Gastrocnemius medialis (tissue), 4 donors: ENCODE measurements around the gene FYTTD1. TPM values are rescaled to one million over a fixed set of nuclear protein-coding genes. Genes with fewer than 3 reads are reported as not detected.
A peak's percentile ranks its signal among the peaks of the same experiment; 100 is the strongest.

Source experiments
- ATAC-seq, 2 donors: fragments of 150-250 bp; one replicate each; pipeline ENCODE4 v1.9.1; 2016
- DNase-seq, 2 donors: peaks; one replicate each; pipeline ENCODE4 v3.0.0-alpha.2; 2019
- H3K27ac ChIP-seq, 4 donors: fragments of 200-600 bp; sonication (generic); 1 replicate in 1 of 4; 2 replicates in 3 of 4; pipeline ENCODE4 v1.5.1; 2016 to 2018; ENCODE audit warnings: mild to moderate bottlenecking in 2 of 4, moderate library complexity in 1 of 4
- H3K27me3 ChIP-seq, 3 donors: fragments of 200-600 bp; sonication (generic) in 2 of 3; 1 replicate in 1 of 3; 2 replicates in 2 of 3; pipeline versions ENCODE4 v1.5.1 to v1.6.0; 2016 to 2019; ENCODE audit warnings: mild to moderate bottlenecking in 1 of 3, moderate library complexity in 1 of 3
- H3K36me3 ChIP-seq, 2 donors: fragments of 200-600 bp; sonication (generic) in 1 of 2; one replicate each; pipeline ENCODE4 v1.5.1; 2017 to 2018
- H3K4me1 ChIP-seq, 2 donors: fragments of 200-600 bp; sonication (generic) in 1 of 2; one replicate each; pipeline ENCODE4 v1.5.1; 2016 to 2017; ENCODE audit warnings: mild to moderate bottlenecking in 2 of 2
- H3K4me3 ChIP-seq, 4 donors: fragments of 200-600 bp; sonication (generic) in 3 of 4; 1 replicate in 1 of 4; 2 replicates in 3 of 4; pipeline ENCODE4 v1.5.1; 2016 to 2019; ENCODE audit warnings: mild to moderate bottlenecking in 2 of 4
- H3K9me3 ChIP-seq, 3 donors: fragments of 200-600 bp; sonication (generic) in 2 of 3; 1 replicate in 1 of 3; 2 replicates in 2 of 3; pipeline ENCODE4 v1.5.1; 2016 to 2019
- POLR2A ChIP-seq, 2 donors: fragments of 450-650 bp; IDR thresholded peaks; one replicate each; pipeline ENCODE4 v1.6.1; 2017; ENCODE audit warnings: antibody characterized with exemption in 2 of 2, mild to moderate bottlenecking in 2 of 2, moderate library complexity in 2 of 2
- in situ Hi-C, 4 donors: fragments of 200-750 bp; cut with MboI; loops; one replicate each; pipeline versions ENCODE4 v1.15.0 to v1.8.0; 2017; ENCODE audit warnings: low sequenced_read_pairs in 4 of 4
- intact Hi-C: fragments of 100-400 bp; cut with DNase I; formaldehyde crosslinking; loops from one replicate; pipeline ENCODE4 v1.15.1; 2023; ENCODE audit warnings: low total_unique reads
- total RNA-seq, 4 donors: library from RNA; depleted of rRNA; stranded (reverse); fragments of >200 nt; gene quantifications; one replicate each; pipeline versions ENCODE4 v1.1.0 to v1.2.3, GENCODE V29; 2016
- TF ChIP-seq, protein P1 (sequence below), 5 experiments: fragments of 450-650 bp in 3 of 5; fragments of 200-600 bp in 2 of 5; sonication (generic) in 2 of 5; IDR thresholded peaks in 4 of 5; conservative IDR thresholded peaks in 1 of 5; 1 replicate in 4 of 5; 2 replicates in 1 of 5; pipeline ENCODE4 v1.5.1; 2016 to 2019; ENCODE audit warnings: antibody characterized with exemption in 5 of 5, mild to moderate bottlenecking in 3 of 5, moderate library complexity in 3 of 5

The FYTTD1 gene
- total RNA-seq, 4 donors from 2014 or later, result 77.7 to 184 (median 111) TPM

DNA sequence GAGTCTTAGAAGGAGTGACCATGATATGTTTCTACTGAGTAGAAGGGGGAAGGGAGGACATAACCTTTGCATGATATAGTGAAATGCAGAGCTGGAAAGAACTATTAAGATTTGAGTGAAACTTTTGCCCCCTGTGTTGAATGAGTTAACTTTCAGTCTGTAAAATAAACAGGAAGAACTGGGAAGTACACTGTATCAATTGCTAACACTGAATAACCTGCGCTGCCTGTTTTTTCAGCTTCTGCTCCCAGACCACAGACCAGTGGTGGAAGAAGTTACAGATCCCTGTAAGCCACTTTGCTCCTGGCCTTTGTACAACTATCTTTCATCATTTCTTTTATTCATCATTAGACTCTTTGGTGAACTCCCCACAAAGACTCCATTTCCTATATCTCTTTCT, 37.7 kb downstream of the FYTTD1 start:
- Histone ChIP-seq H3K27ac (no peak overlapping the region), H3K36me3 (peaks cover 0 to 19% of the 10 kb centered on the region in 2 donors), H3K4me1 (peaks cover 3 to 6% of the 10 kb centered on the region in 2 donors), H3K9me3 (no peaks in the 10 kb centered on the region), H3K27me3 (no peaks in the 10 kb centered on the region), H3K4me3 (no peak overlapping the region)
- DNase-seq (no peak), ATAC-seq (no peak)
- intact Hi-C loops (no loop called here), in situ Hi-C loops (no loop called here)
- TF ChIP-seq, protein P1, sequence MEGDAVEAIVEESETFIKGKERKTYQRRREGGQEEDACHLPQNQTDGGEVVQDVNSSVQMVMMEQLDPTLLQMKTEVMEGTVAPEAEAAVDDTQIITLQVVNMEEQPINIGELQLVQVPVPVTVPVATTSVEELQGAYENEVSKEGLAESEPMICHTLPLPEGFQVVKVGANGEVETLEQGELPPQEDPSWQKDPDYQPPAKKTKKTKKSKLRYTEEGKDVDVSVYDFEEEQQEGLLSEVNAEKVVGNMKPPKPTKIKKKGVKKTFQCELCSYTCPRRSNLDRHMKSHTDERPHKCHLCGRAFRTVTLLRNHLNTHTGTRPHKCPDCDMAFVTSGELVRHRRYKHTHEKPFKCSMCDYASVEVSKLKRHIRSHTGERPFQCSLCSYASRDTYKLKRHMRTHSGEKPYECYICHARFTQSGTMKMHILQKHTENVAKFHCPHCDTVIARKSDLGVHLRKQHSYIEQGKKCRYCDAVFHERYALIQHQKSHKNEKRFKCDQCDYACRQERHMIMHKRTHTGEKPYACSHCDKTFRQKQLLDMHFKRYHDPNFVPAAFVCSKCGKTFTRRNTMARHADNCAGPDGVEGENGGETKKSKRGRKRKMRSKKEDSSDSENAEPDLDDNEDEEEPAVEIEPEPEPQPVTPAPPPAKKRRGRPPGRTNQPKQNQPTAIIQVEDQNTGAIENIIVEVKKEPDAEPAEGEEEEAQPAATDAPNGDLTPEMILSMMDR (IDR thresholded peaks at IDR 0.05 in 4 of 5, conservative IDR thresholded peaks at IDR 0.05 in 1 of 5), result no peak
- TF ChIP-seq POLR2A (IDR thresholded peaks at IDR 0.05), result no peak

GRCh38 chr3:197789309-197789708, 39.6 kb downstream of the FYTTD1 start:
- in situ Hi-C loops, result no loop called here
- peaks cover 21 to 23% of the 10 kb centered on the region in 2 donors for H3K4me1 ChIP-seq
- DNase-seq (no peak), ATAC-seq (no peak)
- TF ChIP-seq, protein P1 (IDR thresholded peaks at IDR 0.05 in 4 of 5, conservative IDR thresholded peaks at IDR 0.05 in 1 of 5), result no peak
- no peak for TF ChIP-seq POLR2A (IDR thresholded peaks at IDR 0.05)
- H3K36me3 ChIP-seq, result peaks cover 0 to 8% of the 10 kb centered on the region in 2 donors
- no peaks in the 10 kb centered on the region for H3K9me3 ChIP-seq
- no peak overlapping the region for H3K4me3 ChIP-seq
- peak overlapping the region in 1 of 4 donors; percentile 99 for H3K27ac ChIP-seq
- intact Hi-C loops, result no loop called here
- no peaks in the 10 kb centered on the region for H3K27me3 ChIP-seq

DNA sequence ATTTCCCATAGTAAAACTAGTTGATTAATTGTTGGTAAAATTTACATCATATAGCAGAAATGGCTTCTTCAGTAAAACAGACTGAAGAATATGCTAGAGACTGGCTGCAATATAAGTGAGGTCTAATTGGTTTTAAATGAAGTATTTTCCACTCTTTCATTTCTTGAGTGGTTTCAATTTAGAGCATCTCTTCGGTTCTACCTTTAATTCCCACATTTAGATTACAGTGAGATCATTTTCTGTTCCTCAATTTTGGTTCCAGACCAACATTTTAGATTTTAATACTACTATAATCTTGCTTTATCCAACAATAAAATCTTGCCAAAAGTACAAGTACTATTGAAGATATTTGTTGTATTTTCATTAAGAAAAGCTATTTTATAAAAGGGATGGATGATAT, 40.4 kb downstream of the FYTTD1 start:
- ATAC-seq (no peak), DNase-seq (no peak)
- in situ Hi-C loops (no loop called here), intact Hi-C loops (loop anchor here (5.0 kb wide), 2 partner anchors 38 to 78 kb away; no protein-coding TSS in a partner anchor)
- Histone ChIP-seq H3K9me3 (no peaks in the 10 kb centered on the region), H3K27ac (peak overlapping the region; percentile 89 to 99 (median 94)), H3K4me1 (peaks cover 27 to 31% of the 10 kb centered on the region in 2 donors), H3K36me3 (peaks cover 0 to 8% of the 10 kb centered on the region in 2 donors), H3K4me3 (no peak overlapping the region), H3K27me3 (no peaks in the 10 kb centered on the region)
- TF ChIP-seq POLR2A (IDR thresholded peaks at IDR 0.05), result no peak
- TF ChIP-seq, protein P1 (IDR thresholded peaks at IDR 0.05 in 4 of 5, conservative IDR thresholded peaks at IDR 0.05 in 1 of 5), result no peak

DNA sequence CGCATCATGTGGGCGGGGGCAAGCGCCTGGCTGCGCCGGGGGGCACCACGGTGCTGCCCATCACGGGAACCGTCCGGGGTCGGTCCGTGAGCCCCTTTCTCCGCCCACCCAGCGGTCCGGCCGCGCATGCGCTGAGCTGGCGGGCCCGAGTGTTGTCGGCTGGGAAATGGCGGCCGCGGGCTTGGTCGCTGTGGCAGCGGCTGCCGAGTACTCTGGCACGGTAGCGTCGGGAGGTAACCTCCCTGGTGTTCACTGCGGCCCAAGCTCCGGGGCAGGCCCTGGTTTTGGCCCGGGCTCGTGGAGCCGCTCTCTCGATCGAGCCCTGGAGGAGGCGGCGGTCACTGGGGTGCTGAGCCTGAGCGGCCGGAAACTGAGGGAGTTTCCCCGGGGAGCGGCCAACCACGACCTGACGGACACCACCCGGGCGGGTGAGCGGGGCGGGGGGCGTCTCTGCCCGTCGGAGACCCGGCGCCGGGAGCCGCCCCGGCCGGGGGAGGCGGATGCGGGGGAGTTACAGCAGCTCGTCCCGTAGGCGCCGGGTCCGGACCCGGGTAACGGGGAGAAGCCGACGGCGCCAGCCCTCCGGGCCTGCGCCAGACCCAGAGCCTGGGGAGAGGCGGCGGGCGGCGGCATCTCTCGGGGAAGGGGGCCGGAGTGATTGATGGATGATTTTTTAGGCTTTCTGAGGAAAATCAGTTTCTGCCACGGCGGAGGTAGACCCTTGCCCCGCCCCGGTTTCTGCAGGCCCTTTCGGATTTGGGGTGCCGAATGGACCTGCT, 41.6 kb downstream of the FYTTD1 start, which contains the start of gene LRCH3:
Gene LRCH3 (plus strand): TSS at position 142 of the 779 bp plus-strand sequence. CDS start 25 bp downstream, at position 167.
- Histone ChIP-seq H3K4me3 (peak within 1 kb of the TSS; percentile 79 to 98 (median 87)), H3K27me3 (no peaks in the 10 kb centered on the region), H3K9me3 (no peaks in the 10 kb centered on the region), H3K4me1 (peaks cover 34 to 39% of the 10 kb centered on the region in 2 donors), H3K27ac (peak within 1 kb of the TSS; percentile 89 to 99 (median 94)), H3K36me3 (peaks cover 0 to 8% of the 10 kb centered on the region in 2 donors)
- in situ Hi-C loops (no loop called here), intact Hi-C loops (loop anchor here (5.0 kb wide), 2 partner anchors 39 to 79 kb away; no protein-coding TSS in a partner anchor)
- TF ChIP-seq, protein P1 (IDR thresholded peaks at IDR 0.05 in 4 of 5, conservative IDR thresholded peaks at IDR 0.05 in 1 of 5), result no peak
- peak; percentile 42 to 74 for TF ChIP-seq POLR2A (IDR thresholded peaks at IDR 0.05)
- peak; percentile 50 to 59 for DNase-seq
- peak; percentile 82 to 88 for ATAC-seq
